GM19193 (cell line): ENCODE results near the gene MYLIP.

Source experiments
- POLR2A ChIP-seq: IDR thresholded peaks from 4 replicates; pipeline ENCODE4 v1.6.1; 2011; ENCODE audit not compliant: insufficient read depth, insufficient read length; ENCODE audit errors: extremely low read depth

MYLIP gene

GRCh38 chr6:16173167-16173940 is 44.5 kb downstream of the MYLIP start:
- no peak for TF ChIP-seq POLR2A

DNA sequence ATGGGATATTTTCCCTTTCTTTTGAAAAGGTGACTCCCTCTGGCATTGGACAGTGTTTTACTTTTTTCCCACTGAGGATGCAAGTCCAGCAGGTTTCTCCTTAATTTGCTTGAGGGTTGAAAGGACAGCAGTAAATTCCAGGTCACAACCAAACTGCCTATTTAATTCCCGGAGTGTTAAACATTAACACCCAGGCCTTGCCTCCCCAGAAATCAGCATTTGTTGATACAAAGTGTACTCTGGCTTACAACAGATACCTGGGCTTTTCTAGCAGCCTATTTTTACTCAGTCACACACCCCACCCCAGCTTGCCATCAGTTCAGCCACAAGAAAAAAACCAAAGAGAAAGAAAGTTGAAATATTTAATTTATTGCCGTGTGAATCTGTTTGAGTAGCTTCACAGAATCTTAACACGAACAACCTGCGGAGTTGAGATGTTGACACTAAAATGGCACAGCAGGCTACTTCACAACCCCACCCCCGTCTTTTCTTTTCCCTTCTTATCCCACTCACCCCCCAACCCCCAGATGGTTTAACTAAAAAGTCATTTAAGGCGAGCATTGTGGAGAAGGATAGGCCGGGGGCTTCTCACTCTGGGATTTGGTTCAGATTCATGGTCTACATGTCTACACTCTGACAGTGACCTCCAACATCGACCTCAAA is 45.7 kb downstream of the MYLIP start:
- no peak for TF ChIP-seq POLR2A

- no peak for TF ChIP-seq POLR2A
Measured at GRCh38 chr6:16177881-16178280, 49.0 kb downstream of the MYLIP start.

- no peak for TF ChIP-seq POLR2A
Measured at GRCh38 chr6:16178351-16178750, 49.5 kb downstream of the MYLIP start.

DNA sequence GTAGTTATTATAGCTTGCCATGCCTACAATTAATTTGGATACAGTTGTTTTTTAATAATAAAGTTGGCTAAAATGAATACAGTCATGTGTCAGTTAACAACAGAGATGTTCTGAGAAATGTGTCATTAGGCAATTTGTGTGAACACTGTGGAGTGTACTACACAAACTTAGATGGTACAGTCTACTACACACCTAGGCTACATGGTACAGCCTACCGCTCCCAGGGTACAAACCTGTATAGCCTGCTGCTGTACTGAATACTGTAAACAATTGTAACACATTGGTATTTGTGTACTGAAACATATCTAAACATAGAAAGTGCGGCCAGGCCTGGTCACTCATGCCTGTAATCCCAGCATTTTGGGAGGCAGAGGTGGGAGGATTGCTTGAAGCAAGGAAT is 50.2 kb downstream of the MYLIP start:
- TF ChIP-seq POLR2A, result no peak

- no peak for TF ChIP-seq POLR2A
Measured at GRCh38 chr6:16179970-16180431, 51.1 kb downstream of the MYLIP start.

DNA sequence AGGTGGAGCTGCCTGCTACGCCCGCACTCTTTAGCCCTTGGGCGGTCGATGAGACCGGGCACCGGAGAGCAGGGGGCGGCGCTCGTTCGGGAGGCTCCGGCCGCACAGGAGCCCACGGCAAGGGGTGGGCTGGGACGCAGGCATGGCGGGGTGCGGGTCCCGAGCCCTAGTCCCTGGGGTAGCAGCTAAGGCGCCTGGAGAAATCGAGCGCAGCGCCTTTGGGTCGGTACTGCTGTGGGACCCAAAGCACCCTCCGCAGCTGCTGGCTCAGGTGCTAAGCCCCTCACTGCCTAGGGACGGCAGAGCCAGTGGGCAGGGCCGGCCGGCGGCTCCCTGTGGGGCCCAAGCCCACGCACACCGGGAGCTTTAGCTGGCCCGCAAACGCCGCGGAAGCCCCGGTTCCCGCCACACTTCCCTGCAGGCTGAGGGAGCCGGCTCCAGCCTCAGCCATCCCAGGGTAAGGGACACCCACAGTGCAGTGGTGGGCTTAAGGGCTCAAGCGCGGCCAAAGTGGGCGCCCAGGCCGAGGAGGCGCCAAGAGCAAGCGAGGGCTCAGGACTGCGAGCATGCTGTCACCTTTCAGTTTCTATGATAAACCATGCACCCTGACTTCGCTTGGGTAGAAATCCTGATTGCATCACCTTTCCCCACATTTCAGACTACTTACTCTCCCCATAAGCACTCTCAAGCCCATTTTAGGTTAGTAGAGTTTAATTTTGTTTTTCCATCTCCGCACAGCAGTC is 52.0 kb downstream of the MYLIP start:
- TF ChIP-seq POLR2A, result no peak

- TF ChIP-seq POLR2A, result no peak
Measured at GRCh38 chr6:16181439-16182297, 52.8 kb downstream of the MYLIP start.

DNA sequence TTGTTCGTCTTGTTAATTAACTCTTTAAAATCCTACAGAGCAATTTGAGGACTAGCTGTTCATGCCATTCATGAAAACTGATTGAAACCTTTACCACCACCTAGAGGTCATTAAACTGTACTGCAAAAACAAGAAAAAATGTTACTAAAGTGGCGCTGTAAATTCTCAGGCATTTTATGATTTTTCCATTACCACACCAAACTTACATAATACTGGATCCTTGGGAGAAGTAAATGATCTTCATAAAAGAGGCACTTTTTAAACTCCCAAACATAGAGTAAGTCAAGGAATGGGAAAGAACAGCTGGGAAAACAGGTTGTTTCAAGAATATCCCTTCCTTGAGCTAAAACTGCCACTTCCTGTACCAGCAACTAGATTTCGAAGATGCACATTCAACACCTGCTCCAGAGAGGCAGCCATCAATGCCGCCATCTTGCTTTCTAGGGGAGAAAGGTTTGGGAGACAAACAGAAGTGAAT is 54.3 kb downstream of the MYLIP start:
- no peak for TF ChIP-seq POLR2A

DNA sequence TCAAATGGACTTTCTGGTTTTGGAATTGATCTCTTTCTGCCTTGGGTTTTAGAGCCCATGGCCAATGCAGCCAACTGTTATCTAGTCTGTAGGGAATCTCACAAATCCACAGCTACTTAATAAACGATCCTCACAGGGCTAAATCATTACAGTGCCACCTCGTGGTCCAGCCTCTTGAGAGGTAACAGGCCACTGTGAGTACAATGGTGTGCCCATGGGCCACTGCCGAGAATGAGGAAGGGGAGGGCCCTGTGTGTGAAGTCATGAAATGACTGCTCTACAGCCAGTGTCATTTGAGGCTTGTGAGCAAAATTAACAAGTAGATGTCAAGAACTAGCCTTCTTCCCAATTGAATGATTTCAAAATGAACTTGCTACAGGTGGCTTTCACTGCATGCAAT is 55.2 kb downstream of the MYLIP start:
- no peak for TF ChIP-seq POLR2A

DNA sequence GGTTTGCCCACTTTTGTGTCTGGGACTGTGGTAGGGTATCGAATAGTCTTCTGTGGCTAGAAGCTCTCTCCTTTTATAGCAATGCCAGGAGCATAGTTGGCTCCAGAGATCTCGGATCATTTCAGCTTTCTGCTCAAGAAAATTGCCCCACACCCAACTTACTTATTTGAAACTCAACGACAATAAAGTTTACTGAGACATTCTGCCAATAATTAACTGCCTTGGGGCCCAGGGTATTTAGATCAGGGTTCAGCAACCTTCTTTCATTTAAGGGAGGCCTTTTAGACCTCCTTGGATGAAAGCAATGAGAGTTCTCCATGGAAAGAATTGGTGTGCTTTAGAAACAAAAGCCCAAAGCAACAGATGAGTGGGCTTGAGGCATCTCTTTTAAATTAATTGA is 55.7 kb downstream of the MYLIP start:
- no peak for TF ChIP-seq POLR2A

DNA sequence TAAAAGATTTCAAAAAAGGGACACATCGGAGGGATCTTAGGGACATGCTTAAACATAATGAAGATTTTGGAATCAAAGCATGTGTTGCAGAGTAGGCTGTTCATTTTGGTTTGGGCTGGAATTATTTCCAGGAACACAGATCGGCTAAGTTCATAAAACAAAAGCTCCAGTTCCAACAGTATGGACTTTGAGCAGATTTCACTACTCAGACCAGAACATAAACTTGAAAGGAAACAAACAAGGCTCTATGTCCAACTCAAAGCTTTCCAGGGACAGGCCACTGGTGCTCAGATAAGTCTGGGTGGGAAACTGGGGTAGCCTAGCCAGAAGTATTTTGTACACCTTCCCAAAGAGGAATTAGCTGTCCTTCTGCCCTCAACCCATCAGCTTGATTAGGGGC is 58.3 kb downstream of the MYLIP start:
- no peak for TF ChIP-seq POLR2A

DNA sequence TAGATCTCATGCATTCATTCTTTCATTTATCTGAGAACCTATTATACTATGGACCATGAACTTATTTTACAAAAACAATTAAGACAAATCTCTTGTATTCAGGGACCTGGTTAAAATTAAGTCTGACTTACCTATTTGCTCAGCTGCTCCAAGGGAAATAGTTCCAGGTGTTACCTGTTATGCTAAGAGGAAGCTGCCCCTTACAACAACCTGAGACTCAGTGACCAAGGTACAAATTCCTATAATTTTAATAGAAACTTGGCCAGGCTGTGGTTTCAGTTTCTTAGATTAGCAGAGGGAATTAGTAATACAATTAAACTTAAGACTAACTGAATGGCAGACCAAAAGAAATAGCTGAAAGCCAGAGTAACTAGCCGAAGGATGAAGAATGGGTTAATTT is 61.3 kb downstream of the MYLIP start:
- TF ChIP-seq POLR2A, result no peak

- TF ChIP-seq POLR2A, result no peak
Measured at GRCh38 chr6:16196260-16196983, 67.5 kb downstream of the MYLIP start.
